DOHH2 (cell line): ENCODE data around the gene MRPS26.

Experiments used
- EZH2phosphoT487 ChIP-seq: fragments of 200-600 bp; sonication (generic); IDR thresholded peaks from 2 replicates; pipeline ENCODE4 v1.6.1; 2017; ENCODE audit warnings: borderline replicate concordance, mild to moderate bottlenecking, antibody characterized with exemption, low read length, moderate library complexity, mixed read lengths
- TF ChIP-seq, protein P1 (sequence below): fragments of 200-600 bp; sonication (generic); IDR thresholded peaks from one replicate; pipeline ENCODE4 v1.5.1; 2014; ENCODE audit warnings: antibody characterized with exemption, mild to moderate bottlenecking, low read depth, low read length; ENCODE audit not compliant: poor library complexity, severe bottlenecking

GRCh38 chr20:3045816-3046676, at the start of gene MRPS26:
- TF ChIP-seq, protein P1, sequence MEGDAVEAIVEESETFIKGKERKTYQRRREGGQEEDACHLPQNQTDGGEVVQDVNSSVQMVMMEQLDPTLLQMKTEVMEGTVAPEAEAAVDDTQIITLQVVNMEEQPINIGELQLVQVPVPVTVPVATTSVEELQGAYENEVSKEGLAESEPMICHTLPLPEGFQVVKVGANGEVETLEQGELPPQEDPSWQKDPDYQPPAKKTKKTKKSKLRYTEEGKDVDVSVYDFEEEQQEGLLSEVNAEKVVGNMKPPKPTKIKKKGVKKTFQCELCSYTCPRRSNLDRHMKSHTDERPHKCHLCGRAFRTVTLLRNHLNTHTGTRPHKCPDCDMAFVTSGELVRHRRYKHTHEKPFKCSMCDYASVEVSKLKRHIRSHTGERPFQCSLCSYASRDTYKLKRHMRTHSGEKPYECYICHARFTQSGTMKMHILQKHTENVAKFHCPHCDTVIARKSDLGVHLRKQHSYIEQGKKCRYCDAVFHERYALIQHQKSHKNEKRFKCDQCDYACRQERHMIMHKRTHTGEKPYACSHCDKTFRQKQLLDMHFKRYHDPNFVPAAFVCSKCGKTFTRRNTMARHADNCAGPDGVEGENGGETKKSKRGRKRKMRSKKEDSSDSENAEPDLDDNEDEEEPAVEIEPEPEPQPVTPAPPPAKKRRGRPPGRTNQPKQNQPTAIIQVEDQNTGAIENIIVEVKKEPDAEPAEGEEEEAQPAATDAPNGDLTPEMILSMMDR = no peak
- no peak for TF ChIP-seq EZH2phosphoT487
